Stimulated activated CD8-positive, alpha-beta memory T cell treated with anti-CD3 and anti-CD28 coated beads, Interleukin-7, amount 100 ng/mL, for 48 hours (primary cell): ENCODE results near the gene GFRA4.

Source experiments
- DNase-seq, 2 donors: peaks; one replicate each; pipeline ENCODE4 v3.0.0-alpha.2; 2020; ENCODE audit warnings: low read depth in 1 of 2; ENCODE audit errors: extremely low read depth in 1 of 2

GFRA4 gene, protein sequence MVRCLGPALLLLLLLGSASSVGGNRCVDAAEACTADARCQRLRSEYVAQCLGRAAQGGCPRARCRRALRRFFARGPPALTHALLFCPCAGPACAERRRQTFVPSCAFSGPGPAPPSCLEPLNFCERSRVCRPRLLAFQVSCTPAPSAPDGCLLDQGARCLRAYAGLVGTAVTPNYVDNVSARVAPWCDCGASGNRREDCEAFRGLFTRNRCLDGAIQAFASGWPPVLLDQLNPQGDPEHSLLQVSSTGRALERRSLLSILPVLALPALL

DNA sequence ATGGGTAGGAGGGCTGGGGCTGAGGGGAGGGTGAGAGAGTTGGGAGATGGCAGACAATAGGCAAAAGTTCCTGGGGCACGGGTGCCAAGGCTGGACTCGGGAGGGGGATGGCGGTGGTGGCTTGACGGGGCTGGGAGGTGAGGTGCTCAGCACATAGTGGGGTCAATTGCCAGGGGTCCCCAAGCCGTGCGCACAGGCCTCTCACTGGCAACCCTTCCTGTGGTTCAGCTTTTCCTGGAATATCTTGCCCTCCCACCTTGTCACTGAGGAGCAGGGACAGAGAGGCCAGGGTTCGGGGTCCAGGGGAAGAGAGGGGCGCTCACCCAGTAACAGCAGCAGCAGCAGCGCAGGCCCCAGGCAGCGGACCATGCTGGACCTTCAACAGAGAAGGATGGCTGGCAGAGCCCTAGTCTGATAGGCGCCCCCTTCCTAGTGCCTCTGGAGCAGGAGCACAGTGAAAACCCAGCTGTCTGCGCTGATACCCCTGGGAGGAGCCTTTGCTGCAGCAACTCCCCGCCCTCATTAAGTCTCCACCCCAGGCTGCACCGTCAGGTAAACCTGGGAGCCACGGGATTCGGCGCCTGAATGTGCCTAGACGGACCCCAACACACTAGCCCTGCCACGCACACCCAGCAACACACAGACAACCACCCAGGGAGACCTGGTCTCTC lies at the start of gene GFRA4:
GFRA4 (minus strand) TSS at position 369 of the 671 bp plus-strand sequence; CDS start at position 369, 0 bp downstream.
- DNase-seq = no peak

DNA sequence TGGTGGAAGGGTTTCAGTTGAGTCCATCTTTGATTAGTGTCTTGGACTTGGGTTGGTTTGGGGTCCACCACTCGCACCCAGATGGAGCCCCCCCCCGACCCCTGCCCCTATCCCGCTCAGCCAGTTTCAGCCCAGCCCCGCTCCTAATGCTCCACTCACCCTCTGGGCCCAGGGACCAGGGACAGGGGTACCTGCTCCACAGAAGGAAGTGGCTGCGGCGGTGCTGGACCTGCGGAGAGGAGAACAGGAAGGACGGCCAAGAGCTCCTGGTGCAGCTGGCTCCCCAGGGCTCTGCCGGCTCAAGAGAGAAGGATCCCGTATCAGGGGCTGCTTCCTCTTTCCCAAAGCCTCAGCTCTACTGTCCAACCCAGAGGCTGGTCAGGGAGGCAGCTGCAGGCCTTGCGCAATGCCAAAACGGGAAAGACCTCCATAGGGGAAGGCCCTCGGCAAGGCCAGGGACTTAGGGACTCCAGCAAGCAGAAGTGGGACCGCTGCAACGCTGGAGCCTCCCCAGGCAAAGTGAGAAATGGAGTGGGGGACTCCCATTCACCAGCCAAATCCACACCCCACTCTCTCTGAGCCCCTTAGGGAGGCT lies 49.2 kb upstream of the GFRA4 start, which contains the start of gene SIGLEC1:
SIGLEC1 (minus strand) TSS at position 322 of the 595 bp plus-strand sequence. CDS start 5,472 bp downstream, outside the sequence.
- DNase-seq = no peak

GRCh38 chr20:3711484-3711941 lies 48.3 kb upstream of the GFRA4 start:
- no peak for DNase-seq

DNA sequence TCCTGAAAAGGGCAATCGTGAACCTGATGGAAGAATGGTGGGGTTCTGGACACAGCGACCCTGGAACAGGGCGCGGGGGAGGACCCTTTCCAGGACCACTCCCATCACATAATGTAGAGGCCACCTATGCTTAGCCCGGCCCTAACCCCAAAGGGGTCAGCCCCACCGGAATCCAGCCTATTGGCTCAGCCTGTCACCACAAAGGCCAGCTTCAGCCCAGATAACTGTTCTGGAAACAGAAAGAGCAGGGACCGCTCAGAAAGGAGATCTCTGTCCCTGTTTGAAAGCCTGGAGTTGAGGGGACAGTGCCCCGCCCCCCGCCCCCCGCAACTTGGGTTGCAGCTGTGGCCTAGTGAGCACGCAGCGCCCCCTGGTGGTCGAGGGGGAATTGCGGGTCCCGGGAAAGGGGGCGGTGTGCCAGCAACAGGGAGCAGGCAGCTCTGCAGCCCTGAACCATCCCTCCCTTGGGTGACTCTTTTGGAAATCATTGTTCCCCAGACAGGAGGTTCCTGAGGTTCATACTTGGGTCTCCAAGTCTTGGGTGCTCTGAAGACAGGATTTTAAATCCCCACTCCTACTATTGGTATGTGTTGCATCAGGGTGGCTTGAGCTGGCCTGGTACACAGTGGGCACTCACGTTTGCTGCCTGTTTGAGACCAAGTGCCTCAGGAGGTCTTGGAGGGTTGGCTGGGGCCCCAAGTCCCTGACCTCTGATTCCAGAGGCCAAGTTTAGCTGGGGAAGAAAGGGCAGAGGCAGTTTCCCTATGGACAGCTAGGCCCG lies 47.7 kb upstream of the GFRA4 start:
- DNase-seq = peak; percentile 51 to 52

GRCh38 chr20:3710011-3710466 lies 46.8 kb upstream of the GFRA4 start:
- no peak for DNase-seq

DNA sequence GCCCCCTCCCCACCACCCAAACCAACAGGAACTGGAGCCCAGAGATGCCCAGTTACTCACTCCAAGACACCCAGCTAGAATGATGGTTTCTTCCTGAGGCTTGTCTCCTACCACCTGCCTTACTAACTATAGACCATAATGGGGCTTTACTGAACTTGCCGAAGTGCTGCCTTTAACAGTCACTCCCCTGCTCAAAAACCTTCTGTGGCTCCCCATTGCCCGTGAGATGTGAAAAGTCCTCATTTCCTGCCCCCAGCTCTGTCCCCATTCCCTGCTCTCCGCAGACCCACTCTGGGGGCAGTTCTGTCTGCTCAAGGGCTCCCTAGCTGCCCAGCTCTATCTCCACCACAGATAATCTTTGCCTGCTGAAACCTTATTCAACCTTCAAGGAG lies 44.3 kb upstream of the GFRA4 start:
- DNase-seq = no peak

- DNase-seq = no peak
Measured at GRCh38 chr20:3706774-3707507, 43.7 kb upstream of the GFRA4 start.

- DNase-seq = no peak
Measured at GRCh38 chr20:3705970-3706739, 43.0 kb upstream of the GFRA4 start.

DNA sequence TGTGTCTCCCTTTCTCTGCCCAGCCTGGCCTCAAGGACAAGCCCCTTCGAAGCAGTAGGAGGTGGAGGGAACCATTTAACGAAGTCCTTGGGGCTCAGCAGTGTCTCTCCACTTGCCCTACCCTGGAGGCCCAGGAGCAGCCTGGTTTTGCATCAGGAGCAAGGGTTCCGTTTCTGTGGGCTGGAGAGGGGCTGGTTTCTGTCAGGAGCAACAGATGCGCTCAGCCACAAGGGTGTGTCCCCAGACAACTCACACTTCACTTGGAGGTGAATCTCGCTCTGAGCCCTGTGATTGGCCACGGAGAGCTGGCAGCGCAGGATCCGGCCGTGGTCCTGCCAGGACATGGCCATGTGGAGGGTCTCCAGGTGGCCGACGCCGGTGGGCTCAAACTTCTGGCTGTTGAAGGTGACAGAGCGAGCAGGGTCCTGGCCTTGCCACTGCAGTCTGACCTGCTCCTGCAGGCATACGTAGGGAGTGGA lies 42.3 kb upstream of the GFRA4 start:
- no peak for DNase-seq

GRCh38 chr20:3704087-3704486 lies 40.9 kb upstream of the GFRA4 start:
- no peak for DNase-seq

DNA sequence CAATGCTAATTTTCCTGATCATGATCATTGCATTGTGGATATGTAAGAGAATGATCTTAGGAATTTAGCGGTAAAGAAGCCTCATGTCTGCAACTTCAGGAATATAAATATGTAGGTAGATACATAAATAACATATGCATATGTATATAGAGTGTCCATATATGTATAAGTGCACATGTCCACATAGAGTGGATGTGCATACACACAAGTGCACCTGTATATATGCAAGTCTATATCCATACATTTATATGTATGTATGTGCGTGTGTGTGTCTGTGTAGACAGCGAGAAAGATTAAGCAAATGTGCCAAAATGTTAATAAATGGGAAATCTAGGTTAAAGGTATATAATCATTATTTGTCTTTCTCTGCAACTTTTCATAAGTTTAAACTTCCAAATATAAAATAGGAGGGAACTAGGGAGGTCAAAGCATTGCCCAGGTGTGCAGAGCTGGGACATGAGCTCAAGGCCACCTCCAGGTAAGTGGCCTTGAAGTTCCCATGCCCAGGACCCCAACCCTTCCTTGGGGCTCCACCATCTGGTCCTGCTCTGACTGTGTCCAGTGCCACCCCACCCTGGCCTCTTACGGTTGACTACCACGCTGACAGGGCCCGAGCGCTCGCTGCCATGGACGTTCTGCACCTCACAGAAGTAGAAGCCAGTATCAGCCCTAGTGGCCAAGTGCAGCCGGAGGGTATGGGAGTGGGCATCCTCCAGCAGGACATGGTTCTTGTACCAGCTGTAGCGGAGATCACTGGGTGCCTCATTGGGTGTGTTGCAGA lies 39.6 kb upstream of the GFRA4 start:
- DNase-seq = no peak

GRCh38 chr20:3701061-3701998 lies 38.1 kb upstream of the GFRA4 start:
- no peak for DNase-seq

DNA sequence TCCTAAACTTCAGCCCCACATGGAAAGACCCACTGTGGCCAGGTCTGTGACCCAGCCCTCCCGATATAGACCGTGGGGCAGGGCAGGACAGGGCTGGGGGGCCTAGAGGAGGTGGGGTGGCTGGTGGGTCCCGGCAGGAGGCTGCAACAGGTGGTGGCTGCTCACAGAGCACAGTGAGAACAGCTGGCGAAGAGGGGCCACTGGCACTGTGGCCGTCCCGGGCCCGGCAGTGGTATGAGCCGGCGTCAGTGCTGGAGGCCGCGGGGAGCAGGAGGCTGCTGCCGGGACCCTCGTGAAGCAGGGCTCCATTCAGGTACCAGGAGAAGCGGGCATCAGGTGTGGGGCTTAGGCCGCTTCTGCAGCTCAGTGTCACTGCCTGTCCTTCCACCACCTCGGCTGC lies 35.8 kb upstream of the GFRA4 start:
- DNase-seq = no peak

- DNase-seq = no peak
Measured at GRCh38 chr20:3698591-3699001, 35.4 kb upstream of the GFRA4 start.

DNA sequence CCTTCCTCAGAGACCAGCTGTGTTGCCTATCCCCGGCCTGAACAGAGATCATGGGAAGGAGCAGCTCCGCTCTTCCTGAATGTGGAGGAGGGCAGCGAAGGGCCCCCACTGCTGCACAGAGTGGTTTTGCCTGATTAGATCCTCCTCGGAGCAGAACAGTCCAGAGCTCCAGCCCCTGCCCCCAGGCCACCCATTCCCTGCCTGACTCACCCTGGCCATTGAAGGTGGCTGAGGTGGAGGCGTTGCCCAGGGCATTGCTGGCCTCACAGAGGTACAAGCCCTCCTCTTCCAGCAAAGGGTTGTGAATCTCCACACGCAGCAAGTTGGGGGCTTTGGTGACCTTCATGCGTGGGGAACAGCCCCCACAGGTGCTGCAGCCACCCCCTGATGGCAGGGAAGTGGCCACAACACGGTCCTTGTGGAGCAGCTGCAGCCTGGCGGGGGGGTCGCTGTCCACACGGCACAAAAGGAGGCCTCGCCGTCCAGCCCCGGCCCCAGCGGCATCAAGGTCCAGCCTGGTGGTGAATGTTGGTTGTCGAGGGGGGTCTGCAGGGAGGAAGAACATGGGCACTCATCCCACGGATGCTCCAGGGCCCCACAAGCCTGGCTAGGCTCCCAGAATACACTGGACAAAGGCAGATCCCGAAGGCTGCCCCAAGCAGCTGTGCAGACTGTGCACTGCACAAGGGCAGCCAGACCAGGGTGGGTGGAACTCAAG lies 34.5 kb upstream of the GFRA4 start:
- no peak for DNase-seq

DNA sequence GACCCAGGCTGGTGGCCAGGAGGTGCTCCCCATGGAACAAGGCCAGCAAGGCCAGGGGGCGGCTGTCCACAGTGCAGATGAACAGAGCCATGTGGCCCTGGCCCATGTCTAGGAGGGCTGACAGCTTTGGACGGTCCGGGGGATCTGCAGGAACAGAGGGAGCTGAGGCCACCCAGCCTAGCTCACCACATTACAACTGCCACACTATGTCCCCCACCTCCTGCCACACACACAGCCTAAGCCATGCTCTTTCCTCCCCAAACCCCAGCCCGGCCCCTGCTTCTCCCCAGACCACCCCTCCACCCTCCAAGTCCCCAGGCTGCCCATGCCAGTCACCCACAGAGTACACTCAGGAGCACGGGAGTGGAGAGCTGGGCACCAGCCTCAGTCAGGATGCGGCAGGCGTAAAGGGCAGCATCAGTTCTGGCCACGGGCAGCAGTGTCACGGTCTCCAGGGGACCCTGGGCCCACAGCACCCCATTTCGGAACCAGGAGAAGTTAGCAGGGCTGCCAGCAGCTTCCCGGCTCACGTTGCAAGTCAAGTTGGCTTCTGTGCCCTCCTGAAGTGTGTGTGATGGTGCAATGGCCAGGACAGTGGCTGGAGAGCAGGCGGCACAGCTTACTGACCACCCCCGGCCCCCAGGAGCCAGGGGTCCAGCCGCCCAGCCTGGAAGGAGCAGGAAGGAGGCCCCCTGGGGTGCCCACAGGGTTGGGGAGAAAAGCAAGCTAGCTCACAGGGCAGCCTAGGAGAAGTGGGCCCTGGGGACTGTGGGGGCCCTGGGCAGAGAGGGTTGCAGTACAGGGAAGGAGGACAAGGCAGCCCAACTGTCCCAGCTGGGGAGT lies 33.8 kb upstream of the GFRA4 start:
- DNase-seq = no peak
